ENCODE measurements around the gene MAEA.

DNA sequence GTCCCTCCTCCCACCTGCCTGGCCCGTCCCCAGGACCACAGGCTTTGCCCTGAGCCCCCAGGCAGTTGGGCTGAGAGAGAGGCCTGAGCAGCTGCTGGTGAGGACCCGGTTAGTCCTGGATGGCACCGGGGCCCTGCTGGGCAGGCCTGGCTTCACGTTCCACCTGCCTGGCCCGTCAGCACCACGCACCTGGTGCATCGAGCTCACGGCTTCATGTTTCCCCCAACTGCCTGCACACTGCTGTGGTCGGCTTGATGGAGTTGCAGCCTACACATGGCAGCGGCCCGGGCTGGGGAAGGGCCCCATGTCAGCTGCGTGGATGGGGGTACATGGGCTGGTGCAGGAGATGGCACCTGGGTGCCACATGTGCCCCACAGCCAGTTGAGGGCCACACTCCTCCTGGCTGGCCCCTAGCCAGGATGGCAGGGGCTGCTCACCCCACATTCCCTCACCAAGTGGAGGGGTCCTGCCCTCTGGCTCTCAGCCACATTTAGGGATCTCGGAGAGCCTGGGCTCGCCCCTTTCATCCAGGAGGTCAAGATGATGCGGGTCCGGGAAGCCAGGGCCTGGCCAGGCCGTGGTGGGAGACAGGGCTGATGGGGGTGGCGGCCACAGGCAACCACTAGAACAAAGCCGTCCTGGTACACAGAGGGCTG, 88.0 kb downstream of the MAEA start:
- TF ChIP-seq CTCF (IDR thresholded peaks at IDR 0.05) (no peak), POLR2AphosphoS5 (IDR thresholded peaks at IDR 0.05) (no peak), POLR2A (IDR thresholded peaks at IDR 0.05) (no peak)
